Stimulated activated CD4-positive, alpha-beta T cell treated with anti-CD3 and anti-CD28 coated beads, Interleukin-12 subunit alpha, Interleukin-12 subunit beta, amount 100 ng/mL, for 4 hours (primary cell): Measurements from ENCODE around the gene UNC13D.

Source experiments
- DNase-seq: peaks from one replicate; pipeline ENCODE4 v3.0.0-alpha.2; 2020

Gene UNC13D

DNA sequence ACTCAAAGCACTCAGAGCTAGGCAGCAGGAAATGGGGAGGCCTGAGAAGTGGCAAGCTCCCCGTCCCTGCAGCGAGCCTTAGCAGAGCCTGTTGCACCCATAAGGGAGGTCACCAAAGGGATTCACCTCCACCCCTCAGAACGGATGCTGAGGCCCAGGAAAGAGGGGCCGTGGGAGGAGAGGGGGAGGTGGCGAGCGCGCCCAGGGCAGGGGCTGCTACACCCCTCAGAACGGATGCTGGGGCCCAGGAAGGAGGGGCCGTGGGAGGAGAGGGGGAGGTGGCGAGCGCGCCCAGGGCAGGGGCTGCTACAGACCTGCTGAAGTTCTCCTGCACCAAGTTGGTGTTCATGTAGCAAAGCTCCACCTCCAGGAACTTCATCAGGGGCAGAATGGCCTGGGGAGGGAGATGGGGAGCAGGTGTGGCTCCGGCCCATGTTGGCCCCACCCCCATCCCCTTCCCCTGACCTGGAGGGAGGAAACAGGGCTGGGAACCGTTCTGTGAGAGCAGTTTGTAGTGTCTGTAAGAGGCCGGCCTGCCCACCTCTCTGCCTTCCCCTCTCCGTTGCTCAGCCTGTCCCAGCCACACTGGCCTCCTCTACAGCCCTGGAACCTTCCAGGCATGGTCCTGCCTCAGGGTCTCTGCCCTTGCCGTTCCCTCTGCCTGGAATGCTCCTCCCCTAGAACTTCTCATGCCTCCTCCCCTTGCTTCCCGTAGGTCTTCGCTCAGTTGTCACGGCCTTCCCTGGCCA is 11.4 kb downstream of the UNC13D start:
- no peak for DNase-seq

DNA sequence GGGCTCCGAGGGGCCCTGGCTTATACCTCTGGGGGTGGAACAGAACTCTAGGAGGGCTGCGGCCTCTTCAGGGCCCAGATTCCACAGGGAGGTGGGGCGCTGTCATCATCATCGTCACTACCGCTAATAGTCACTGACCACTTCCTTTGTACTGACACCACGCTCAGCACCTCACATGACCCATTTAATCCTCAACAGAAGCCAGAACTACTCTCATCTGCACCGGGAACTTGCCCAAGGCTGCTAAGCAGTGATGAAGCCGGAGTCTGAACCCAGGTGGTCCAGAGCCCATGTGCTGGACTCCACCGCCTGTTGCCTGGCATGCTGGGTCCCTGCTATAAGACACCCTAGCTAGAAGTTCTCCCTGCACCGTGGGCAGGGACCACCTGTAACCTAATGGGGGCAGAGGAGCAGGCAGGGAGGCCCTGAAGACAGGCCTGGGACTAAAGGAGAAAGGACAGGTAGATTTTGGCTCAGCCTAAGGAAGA is 12.0 kb downstream of the UNC13D start:
- DNase-seq: no peak

DNA sequence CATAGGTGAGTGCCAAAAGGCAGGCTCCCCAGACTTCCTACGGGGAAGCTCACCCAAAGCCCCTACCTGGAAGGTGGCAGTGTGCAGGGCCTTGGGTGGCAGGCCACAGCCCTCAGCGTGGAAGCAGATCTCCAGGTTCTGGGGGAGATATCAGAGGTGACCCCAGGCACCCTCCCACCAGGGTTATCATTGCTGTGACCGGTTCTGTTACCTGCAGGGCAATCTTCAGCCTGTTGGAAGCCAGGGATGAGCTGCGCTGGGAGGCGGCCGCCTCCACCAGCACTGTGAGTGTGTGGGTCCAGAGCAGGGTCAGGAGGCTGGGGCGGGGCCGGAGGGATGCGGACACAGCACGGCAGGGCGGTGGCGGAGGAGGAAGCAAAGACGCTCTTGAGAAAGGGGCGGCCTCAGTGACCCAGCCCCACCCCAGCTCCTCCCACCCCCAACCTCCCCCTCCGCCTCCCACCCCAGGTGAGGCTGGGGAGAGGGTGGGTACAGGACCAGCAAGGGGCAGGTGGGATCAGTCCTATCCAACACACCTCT is 13.1 kb downstream of the UNC13D start:
- DNase-seq: no peak

DNA sequence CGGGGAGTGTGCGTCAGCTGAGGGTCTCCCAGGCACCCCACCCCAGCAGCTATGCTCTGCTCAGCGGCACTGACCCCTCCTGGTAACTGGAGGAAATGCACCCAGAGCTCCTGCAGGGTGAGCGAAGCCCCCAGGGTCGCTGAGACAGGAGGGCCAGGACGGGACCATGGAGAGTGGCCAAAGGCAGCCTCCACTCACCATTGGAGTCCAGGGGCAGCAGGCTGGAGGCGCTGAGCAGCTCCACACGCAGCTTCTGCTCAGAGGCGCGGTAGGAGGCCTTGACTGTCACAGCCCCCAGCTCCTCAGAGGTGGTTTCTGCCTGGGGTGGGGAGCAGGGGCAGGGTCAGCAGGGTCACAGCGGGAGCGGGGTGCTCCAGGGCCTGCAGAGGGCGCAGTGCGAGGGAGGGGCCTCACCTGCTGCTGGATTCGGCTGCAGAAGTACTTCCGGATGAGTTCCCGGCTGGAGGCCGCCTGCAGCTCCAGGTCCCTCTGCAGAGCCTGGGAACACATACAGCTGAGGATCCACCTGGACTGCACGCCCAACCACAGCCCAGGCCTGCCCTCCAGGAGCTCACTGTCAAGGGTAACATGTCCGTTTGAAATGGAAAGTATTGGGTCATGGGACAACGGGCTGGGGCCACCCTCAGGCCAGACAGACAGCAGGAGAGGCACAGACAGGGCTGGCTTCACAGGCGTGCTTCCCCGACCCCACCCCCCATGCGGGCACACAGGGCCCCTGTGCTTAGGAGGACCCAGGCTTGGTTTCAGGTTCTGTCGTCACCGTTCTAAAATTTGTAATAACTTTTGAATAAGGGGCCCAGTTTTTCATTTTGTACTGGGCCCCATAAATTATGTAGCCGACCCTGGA is 13.8 kb downstream of the UNC13D start:
- DNase-seq: peak; percentile 38

DNA sequence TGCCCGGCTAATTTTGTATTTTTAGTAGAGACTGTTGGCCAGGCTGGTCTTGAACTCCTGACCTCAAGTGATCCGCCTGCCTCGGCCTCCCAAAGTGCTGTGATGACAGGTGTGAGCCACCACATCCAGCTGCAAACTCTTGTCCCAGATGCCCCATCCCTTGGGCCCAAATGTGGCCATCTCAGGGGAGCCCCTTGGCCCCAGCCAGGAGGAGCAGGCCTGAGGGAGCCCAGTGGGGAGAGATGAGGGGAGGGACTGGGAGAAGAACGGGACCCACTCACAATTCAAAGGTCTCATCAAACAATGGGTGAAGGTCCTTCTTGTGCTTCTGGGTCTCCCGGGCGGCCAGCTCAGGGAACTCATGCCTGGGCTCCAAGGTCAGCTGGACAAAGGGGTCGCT is 14.5 kb downstream of the UNC13D start:
- DNase-seq: no peak

DNA sequence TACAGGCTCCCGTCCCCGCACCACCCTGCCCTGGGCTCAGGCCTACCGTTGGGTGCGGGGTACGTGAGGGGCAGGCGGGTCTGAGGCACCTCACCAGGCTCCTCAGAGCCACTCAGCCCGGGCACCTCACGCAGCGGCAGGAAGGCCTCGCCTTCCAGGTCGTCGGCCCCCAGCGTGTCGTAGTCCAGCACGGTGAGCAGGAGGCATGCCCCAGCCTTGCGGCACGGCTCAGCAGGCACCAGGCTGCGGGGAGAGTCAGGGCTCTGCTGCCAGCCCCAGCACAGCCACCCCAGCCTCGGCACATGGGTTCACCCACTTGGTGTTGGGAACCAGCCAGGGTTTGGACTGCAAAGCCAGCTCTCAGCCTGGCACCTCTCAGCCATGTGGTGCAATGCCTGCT is 15.5 kb downstream of the UNC13D start:
- DNase-seq: no peak

DNA sequence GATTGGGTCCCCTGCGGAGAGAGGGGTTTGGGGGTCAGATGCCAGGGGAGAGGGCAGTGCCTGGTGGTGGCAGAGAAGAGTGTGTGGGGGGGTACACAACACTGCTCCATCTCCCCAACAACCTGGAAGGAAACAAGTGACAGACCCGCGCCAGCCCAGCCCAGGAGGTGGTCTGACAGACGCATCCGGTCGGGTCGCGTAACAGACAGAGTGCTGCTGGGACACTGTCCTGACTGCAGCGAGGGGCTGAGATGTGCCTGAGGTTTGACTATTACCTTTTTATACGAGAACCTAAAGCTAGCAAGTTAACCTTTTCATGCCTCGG is 16.2 kb downstream of the UNC13D start:
- no peak for DNase-seq

DNA sequence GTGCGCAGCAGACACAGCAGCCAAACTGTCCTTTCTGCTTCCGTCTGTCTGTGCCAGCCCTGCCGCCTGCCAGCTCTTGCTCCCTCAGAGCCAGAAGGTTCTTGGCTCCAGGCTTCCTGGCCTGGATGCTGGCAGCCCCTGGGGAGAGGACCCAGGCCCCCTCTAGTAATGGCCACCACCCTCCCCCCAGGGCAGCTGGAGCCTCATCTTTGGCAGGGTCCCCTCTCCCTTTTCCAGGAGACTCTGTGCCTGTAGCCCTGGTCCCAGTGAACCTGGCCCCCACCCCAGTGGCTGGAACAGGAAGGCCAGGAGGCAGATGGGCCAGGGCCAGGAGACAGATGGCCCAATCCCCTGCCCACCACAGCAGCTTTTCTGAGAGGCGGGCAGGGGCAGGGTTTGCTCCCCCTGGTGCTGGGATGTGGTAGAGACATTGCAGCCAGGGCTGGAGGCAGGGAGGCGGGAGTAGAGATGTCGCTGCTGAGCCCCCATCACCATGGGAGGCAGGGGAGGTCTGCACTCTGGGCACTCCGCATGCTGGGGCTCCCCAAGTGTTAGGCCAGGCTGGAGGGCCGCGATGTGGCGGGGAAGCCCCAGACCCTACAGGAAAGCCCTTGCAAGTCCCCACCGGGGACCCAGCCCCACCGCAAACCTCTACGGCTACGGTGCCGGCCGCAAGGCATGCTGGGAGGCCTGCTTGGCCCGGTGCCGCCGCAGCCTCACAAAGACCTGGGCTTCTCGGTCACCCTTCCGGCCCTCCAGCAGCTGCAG is 16.7 kb downstream of the UNC13D start:
- peak; percentile 61 for DNase-seq

DNA sequence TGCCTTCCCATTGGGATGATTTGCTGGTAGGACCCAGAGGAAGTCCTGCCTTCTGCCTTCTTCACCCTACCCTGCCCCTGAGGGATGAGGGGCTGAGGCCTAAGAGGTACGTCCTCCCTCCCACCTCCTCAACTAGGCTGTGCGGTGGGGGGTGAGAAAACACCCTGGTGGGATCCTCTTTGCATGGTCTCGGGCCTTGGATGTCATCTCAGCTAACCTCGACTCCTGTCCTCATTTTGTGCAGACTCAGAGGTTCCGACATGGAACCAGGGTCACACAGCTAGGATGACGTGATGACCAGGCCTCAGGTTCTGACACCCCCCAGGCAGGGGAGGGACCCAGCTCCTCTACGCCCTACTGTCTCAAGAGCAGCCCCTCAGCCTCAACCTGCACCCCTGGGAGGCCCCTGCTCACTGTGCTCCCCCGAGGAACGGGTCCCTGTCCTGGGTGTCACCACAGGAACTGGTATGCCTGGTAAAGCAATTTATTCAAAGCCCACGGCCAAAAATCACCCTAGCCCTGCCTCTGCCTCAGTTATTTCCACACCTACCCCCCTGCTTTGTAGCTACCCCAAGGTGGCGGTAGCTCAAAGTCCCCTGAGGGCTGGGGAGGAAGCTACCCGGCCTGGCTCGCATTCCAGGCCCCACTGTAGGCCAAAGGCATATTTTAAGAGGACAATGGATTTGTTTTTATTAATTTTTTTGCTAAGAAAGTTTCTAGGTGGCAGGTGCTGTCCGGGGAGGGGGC is 17.5 kb downstream of the UNC13D start:
- DNase-seq: no peak

DNA sequence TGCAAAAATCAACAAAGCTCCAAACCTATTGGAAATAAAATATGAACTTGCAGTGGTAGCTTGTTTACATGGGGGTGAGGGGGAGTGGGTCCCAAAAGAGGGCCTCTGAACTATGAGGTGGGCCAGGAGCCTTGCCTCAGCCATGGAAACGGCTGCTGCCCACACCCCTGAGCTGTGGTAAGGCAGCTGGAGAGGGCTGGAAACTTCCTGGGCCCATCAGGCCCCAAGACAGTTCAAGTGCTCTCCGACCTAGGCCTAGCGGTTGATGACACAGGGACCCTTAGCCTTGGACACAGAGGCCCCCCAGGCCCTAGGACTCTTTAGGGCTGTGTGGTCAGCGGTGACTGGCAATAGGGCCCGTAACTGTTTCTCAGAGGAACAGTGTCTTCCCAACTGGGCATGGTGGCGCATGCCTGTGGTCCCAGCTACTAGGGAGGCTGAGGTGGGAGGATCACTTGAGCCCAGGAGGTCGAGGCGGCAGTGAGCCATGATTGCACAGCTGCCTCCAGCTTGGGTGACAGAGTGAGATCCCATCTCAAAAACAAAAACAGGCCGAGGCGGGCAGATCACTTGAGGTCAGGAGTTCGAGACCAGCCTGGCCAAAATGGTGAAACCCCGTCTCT is 18.3 kb downstream of the UNC13D start:
- DNase-seq: no peak

DNA sequence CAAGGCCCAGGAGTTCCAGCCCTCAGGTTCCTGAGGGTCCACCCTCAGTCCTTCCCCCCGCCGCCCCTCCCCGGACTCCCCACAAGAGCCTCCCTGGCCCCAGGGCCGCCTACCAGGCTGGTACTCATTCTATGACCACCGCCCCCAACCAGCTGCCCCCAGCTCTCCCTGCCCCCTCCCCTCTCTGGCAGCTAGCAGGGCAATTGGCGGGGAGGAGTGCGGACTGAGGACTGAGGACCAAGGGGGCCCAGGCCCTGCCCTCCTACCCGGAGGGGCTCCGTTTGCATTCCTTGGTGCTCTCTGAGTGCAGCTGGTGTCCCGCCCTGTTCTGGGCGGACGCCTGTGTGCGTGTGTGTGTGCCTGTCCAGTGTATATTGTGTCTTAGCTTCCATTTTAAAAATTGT is 19.1 kb downstream of the UNC13D start:
- DNase-seq: no peak

DNA sequence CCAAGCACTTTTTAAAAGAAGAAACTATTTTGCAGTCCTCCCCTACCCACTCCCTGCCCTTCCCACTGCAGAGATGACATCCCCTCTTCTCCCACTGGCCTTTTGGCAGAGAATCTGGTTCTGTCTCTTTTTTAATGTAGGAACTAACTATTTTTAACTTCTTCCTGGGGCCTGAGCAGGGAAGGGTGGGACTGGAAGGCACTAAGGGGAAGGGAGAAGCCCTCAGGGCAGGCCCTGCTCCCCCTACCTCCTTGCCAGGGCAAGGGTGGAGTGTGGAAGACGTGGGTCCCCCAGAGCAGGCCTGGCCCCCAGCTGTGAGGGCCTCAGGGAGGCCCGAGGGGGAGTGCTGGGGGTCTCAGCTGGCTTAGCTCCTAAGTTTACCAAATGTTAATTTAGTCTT is 19.5 kb downstream of the UNC13D start:
- DNase-seq: no peak

DNA sequence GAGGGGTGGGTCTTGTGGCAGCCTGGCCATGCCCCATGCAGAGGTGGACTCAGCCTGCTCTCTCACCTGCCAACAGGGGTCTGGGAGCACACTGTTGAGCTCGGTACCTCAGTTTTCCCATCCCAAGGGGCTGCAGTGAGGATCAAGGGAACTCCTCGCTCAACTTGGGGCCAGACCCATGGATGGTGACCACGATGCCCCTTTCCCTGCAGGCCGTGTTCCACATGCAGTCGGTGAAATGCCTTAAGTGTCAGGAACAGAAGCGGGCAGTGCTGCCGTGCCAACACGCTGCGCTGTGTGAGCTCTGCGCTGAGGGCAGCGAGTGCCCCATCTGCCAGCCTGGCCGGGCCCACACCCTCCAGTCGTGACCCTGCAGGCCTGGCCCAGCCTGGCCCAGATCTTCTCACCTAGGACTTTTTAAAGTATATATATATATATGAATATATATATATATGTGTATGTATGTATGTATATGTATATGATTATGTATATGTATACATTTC is 20.1 kb downstream of the UNC13D start:
- DNase-seq: no peak

DNA sequence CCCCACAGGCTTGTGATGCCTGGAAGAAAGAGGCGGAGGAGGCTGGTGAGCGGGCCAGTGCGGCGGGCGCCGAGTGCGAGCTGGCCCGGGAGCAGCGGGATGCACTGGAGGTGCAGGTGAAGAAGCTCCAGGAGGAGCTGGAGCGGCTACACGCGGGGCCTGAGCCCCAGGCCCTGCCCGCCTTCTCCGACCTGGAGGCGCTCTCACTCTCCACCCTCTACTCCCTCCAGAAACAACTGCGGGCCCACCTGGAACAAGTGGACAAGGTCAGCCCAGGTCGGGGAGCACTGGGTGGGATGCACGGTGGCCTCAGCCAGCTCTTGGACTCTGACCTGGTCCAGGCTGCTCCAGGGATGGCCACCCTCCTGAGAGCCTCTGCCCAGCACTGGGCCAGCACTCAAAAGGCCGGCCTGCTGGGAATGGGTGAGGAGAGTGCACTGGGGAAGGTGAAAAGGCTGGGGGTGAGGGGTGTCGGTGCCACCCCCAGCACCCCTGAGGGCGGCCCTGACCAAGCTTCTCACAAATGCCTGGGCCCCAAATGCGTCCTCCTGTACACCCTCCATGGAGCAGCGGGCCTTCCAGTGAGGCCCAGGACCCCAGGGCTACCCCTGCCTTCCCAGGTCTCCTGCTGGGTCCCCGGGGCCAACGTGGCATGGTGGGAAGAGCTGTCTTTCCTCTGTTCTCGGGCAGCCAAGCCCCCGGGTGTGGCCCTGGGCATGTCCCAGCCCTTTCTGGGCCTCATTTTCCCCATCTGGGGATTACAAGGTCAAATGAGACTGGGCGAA is 20.8 kb downstream of the UNC13D start:
- DNase-seq: no peak

DNA sequence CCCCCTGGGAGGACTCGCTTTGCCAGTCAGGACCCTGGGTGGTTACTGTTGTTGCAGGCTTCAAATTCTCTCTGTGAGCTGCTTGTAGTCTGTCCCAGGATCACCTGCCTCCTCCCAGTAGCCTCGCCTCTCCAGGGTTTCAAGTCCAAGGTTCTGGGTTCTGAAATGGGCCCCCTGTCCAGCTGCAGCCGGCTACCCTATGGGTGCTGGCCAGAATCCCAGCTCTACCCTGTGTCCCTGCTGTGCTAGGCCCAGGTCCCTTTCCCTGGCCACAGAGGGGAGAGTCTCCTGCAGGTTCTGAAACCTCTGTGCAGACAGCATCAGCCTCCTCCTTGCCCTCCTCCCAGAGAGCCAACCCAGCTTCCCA is 21.4 kb downstream of the UNC13D start:
- no peak for DNase-seq

DNA sequence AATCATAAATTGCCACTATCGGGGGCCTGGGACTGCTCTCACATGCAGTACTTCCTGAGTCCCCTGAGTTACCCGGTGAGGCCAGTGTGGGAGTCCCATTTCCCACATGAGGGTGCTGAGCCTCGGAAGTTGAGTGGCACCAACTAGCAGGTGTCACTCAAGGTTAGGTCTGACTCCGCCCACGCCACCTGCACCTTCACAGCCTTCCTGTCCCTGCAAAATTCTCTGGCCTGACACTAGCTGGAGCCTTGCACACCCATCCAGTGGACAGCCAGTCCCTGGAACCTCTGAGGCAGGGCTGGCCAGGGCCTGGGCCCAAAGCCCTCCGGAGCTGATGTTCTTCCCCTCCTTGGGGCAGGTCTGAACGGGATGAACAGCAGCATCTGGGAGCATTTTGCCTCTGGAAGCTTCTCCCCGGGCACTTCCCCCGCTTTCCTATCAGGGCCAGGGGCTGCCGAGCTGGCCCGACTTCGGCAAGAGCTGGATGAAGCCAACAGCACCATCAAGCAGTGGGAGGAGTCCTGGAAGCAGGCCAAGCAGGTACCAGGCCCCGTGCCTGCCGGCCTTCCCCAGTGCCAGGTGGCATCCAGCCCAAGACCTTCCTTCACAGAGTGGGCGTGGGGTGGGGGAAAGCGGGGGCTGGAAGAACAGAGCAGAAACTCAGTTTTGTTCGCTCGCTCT is 21.9 kb downstream of the UNC13D start:
- DNase-seq: peak; percentile 32

DNA sequence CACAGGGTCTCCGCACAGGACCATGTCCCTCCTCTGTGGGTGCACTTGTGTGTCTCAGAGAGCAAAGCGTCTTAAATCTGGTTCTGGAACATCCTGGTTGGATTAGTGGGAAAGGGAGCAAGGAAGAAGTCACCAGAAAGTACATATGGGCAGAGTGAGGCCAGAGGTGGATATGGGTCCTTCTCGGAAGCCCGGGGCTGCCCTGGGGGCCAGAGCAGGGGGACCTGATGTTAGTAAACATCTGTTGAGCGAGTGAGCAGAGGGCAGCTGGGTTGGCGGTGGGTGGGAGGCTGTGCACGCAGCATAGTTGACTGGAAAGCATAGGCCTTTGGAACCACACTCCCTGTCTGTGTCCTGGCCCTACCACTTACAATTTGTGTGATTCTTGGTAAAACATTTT is 22.7 kb downstream of the UNC13D start:
- DNase-seq: no peak

DNA sequence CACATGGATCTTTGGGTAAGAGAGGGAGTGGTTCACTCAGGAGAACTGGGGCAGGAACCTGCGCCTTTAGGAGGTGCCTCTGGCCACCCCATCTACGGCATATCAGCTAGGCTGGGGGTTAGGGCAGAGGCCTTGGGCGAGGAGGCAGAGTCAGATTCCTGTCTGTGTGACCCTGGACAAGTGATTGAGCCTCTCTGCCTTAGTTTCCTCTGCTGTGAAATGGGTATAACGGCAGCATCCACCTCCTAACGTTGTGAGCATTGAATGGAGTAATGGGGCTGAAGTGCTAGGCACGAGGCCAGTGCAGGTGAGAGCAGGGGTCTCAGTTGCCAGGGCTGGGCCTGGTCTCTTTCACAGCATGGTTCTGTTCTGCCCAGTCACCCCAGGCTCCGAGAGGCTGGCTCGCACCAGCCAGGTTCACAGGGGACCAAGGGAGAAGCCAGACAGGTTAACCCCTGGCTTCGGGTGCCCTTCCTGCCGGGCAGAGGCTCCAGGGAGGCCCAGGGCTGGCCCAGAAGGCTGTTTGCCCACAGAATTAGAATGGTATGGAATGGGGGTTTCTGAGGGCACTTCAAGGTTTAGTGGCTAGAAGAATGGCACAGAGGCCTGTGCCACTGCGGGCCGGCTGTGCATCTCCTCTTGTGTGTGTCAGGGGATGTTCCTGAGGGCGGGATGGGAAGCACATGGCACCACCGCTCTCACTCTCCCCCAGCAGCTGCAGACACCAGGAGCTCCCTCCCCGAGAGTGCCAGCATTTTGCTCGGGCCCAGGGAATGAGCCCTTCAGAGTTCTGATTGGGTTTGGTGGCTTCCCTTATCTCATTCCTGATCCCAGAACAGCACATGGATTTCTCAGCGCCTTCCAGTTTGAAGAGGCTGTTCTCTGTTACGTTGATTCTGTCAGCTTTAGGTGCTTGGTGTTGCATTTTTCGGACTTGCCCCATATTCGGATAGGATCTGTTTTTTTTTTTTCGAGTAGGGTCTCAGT is 23.8 kb downstream of the UNC13D start:
- DNase-seq: no peak

DNA sequence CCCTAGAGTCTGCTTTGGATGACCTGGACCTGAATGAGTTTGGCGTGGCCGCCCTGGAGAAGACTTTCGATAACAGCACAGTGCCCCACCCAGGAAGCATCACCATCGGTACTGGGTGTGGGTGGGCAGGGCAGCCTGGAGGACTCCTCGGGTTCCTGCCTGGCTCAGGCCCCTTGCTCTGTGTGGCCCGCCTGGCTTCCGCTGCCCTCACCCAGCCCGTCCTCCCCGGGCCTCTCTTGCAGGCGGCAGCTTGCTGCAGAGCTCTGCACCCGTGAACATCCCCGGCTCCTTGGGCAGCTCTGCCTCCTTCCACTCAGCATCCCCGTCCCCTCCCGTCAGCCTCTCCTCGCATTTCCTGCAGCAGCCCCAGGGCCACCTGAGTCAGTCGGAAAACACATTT is 24.5 kb downstream of the UNC13D start:
- DNase-seq: no peak
